Activated B cell treated with CpG ODN at 0.5 μM for 24 hours (primary cell): ENCODE results near the gene AVPR2. TPM values are rescaled to one million over a fixed set of nuclear protein-coding genes. Genes with fewer than 3 reads are reported as not detected.

Experiments used
- ATAC-seq: fragments of 200-7000 bp; cut with Tn5 transposase; one replicate; pipeline ENCODE4 v1.10.0; 2021; ENCODE audit warnings: low read depth, mild to moderate bottlenecking, moderate library complexity
- CTCF ChIA-PET: fragments of 350-600 bp; sonication (Branson Sonifier 250); formaldehyde crosslinking; loops from one replicate; lab custom pipeline; 2021; ENCODE audit warnings: antibody characterized with exemption; lab: Charles Lee
- POLR2A ChIA-PET: fragments of 350-600 bp; sonication (Branson Sonifier 250); formaldehyde crosslinking; loops from one replicate; lab custom pipeline; 2021; ENCODE audit warnings: antibody characterized with exemption; lab: Charles Lee
- DNase-seq: peaks from one replicate; pipeline ENCODE4 v3.0.0; 2022
- H3K27ac Mint-ChIP-seq: one replicate; pipeline ENCODE4 v1.8.0; 2020; ENCODE audit warnings: mixed read lengths
- H3K27me3 Mint-ChIP-seq: one replicate; pipeline ENCODE4 v1.8.0; 2021; ENCODE audit warnings: mixed read lengths
- H3K36me3 Mint-ChIP-seq: one replicate; pipeline ENCODE4 v1.8.0; 2021; ENCODE audit warnings: low read depth, mixed read lengths
- H3K4me1 Mint-ChIP-seq: one replicate; pipeline ENCODE4 v1.8.0; 2021; ENCODE audit warnings: mixed read lengths
- H3K4me3 Mint-ChIP-seq: one replicate; pipeline ENCODE4 v1.8.0; 2020; ENCODE audit warnings: mild to moderate bottlenecking, mixed read lengths
- H3K9me3 Mint-ChIP-seq: one replicate; pipeline ENCODE4 v1.8.0; 2020; ENCODE audit warnings: mixed read lengths
- intact Hi-C: fragments of 100-400 bp; cut with micrococcal nuclease; formaldehyde crosslinking; loops from one replicate; pipeline ENCODE4 v1.15.1; 2024
- total RNA-seq: library from RNA; stranded (reverse); gene quantifications from 2 replicates; pipeline ENCODE4 v1.2.3, GENCODE V29; 2022
- TF ChIP-seq, protein P1 (sequence below): fragments of 200-600 bp; IDR thresholded peaks from one replicate; pipeline ENCODE4 v1.8.0; 2022; ENCODE audit warnings: antibody characterized with exemption, mild to moderate bottlenecking

Gene AVPR2
- total RNA-seq, 1 donor from 2014 or later = not detected

DNA sequence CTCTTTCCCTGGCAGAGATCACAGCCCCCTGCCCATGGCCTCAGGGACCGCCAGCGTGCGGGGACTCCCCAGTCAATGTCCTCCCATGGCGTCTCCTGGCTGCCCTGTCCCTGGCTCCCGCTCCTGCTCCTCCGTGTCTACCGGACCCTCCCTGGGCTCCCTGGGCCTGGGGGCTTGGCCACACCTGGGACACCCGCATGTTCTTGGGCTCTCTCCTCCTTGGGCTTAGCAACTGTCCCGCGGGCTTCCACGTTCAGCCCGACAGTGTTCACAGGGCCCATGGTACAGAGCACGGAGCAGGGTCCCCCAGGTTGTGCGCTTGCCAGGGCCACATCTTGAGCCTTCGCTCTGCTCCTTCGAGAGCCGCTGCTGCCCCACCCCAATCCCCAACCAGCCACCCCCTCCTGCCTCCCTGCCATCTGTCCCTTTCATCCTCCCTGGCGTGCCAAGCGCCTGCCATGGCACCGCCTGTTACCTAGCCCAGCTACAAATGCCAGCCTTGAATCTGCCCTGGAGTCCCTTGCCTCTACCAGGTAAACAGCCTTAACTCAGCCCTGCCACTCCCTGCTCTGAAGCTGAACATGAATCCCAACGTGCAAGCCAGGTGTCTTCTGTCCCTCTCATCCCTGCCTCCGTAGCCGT, 3.9 kb downstream of the AVPR2 start:
- DNase-seq (no peak), ATAC-seq (no peak)
- TF ChIP-seq, protein P1, sequence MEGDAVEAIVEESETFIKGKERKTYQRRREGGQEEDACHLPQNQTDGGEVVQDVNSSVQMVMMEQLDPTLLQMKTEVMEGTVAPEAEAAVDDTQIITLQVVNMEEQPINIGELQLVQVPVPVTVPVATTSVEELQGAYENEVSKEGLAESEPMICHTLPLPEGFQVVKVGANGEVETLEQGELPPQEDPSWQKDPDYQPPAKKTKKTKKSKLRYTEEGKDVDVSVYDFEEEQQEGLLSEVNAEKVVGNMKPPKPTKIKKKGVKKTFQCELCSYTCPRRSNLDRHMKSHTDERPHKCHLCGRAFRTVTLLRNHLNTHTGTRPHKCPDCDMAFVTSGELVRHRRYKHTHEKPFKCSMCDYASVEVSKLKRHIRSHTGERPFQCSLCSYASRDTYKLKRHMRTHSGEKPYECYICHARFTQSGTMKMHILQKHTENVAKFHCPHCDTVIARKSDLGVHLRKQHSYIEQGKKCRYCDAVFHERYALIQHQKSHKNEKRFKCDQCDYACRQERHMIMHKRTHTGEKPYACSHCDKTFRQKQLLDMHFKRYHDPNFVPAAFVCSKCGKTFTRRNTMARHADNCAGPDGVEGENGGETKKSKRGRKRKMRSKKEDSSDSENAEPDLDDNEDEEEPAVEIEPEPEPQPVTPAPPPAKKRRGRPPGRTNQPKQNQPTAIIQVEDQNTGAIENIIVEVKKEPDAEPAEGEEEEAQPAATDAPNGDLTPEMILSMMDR = no peak
- no peaks in the 10 kb centered on the region for H3K27me3 Mint-ChIP-seq
- POLR2A ChIA-PET = interaction anchor here (1.0 to 1.2 kb wide), 3 partner anchors 15 to 149 kb away, joined by 3 read pairs; no protein-coding TSS in a partner anchor
- no peak overlapping the region for H3K27ac Mint-ChIP-seq
- peaks cover 18% of the 10 kb centered on the region for H3K36me3 Mint-ChIP-seq
- H3K4me3 Mint-ChIP-seq = no peak overlapping the region
- H3K9me3 Mint-ChIP-seq = no peaks in the 10 kb centered on the region
- CTCF ChIA-PET = no interaction called here
- H3K4me1 Mint-ChIP-seq = peaks cover 15% of the 10 kb centered on the region
- intact Hi-C loops = no loop called here

DNA sequence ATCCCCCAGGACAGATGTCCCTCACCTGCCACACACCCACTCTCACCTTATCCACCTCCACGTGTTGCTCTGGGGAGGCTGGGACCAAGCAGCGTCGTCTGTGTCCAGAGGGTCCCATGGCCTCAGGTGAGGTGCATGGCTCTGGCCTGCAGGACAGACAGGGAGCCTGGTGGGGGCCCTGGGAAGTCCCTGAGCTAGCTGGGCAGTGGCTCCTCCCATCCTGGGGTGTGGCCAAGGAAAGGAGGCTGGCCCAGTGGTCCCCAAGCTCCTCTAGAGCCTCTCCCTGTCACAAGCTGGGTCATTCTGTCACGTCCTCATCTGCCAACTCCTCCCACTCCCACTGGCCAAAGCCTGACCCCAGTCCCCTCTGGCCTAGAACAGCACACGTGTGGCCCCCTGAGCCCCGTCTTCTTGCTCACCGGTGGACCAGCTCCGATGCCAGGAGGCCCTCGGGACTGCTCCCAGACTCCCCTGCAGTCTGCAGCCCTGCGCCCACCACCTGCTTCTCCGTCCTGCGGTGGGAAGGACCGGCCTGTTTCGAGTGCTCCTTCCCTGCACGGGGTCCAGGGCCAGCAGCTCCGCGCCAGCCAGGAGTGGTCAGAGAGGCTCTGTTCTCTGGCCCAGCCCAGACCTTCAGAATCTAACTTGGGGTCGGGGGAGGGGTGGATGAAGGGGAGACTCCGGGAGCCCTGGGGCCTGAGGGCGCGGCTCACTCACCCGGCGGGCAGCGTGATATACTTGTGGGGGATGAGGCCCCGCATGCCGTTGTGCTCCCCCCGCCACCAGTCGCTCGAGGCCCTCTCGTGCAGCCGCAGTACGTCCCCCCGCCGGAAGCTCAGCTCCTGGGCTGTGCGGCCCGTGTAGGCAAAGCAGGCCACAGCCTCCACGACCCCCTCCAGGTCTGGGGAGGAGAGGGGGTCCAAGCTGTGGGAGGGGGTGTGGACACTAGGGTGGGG, 4.8 kb downstream of the AVPR2 start:
- Mint-ChIP-seq H3K9me3 (no peaks in the 10 kb centered on the region), H3K4me3 (no peak overlapping the region), H3K4me1 (peaks cover 5% of the 10 kb centered on the region), H3K36me3 (peaks cover 22% of the 10 kb centered on the region), H3K27ac (no peak overlapping the region), H3K27me3 (no peaks in the 10 kb centered on the region)
- CTCF ChIA-PET = no interaction called here
- ATAC-seq = peak; percentile 56
- DNase-seq = no peak
- intact Hi-C loops = no loop called here
- TF ChIP-seq, protein P1 = no peak
- POLR2A ChIA-PET = interaction anchor here (1.0 to 1.2 kb wide), 2 partner anchors 14 to 16 kb away, joined by 3 read pairs; no protein-coding TSS in a partner anchor

DNA sequence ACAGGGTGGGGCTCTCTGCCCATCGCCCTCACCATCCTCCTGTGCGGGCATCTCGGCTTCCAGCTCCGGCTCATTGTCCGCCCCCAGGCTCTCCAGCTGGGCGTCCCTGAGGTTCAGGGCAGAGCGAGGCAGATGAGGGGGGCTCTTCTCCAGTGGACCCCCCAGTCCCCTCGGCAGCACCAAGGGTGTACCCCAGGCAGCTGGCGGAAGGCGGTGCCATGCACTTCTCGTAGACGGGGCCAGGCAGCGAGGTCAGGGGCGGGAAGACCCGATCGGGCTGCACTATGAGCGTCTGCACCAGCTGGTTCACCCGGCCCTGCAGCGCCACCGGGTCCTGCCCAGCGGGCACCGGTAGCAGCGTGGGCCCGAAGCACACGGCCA, 5.5 kb downstream of the AVPR2 start:
- TF ChIP-seq, protein P1 = no peak
- ChIA-PET CTCF (no interaction called here), POLR2A (interaction anchor here (1.5 kb wide), 1 partner anchor 13 kb away, joined by 5 read pairs; no protein-coding TSS in a partner anchor)
- intact Hi-C loops = no loop called here
- H3K27me3 Mint-ChIP-seq = no peaks in the 10 kb centered on the region
- no peak overlapping the region for H3K27ac Mint-ChIP-seq
- H3K36me3 Mint-ChIP-seq = peaks cover 28% of the 10 kb centered on the region
- DNase-seq = no peak
- H3K4me3 Mint-ChIP-seq = no peak overlapping the region
- no peaks in the 10 kb centered on the region for H3K9me3 Mint-ChIP-seq
- H3K4me1 Mint-ChIP-seq = peaks cover 1% of the 10 kb centered on the region
- ATAC-seq = no peak

DNA sequence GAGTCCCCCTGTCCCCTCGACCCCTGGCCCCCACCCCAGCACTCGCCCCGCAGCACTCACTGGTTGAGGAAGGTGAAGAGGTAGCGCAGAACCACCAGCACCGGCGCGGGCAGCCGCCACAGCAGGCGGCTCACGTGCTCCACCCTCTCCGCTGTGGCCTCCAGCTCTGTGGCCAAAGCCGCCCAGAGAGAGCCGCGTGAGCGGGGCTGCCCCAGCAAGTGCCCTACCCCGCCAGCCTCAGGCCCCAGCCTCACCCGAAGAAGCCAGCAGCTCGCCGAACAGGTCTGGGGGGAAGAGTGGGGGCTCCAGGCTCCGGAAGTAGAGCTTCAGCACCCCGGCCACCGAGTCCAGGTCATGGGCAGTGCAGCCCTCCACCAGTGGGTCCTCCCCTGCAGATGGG, 6.0 kb downstream of the AVPR2 start:
- ChIA-PET CTCF (interaction anchor here (1.1 kb wide), 1 partner anchor 37 kb away, joined by 3 read pairs; no protein-coding TSS in a partner anchor), POLR2A (interaction anchor here (0.6 to 1.5 kb wide), 4 partner anchors 13 to 953 kb away, joined by 3 to 7 read pairs (median 6); partner anchors contain the start of gene ARHGAP4)
- DNase-seq (no peak), ATAC-seq (no peak)
- Mint-ChIP-seq H3K27ac (no peak overlapping the region), H3K36me3 (peaks cover 31% of the 10 kb centered on the region), H3K4me3 (no peak overlapping the region), H3K4me1 (no peaks in the 10 kb centered on the region), H3K9me3 (no peaks in the 10 kb centered on the region), H3K27me3 (no peaks in the 10 kb centered on the region)
- TF ChIP-seq, protein P1 = no peak
- intact Hi-C loops = no loop called here

DNA sequence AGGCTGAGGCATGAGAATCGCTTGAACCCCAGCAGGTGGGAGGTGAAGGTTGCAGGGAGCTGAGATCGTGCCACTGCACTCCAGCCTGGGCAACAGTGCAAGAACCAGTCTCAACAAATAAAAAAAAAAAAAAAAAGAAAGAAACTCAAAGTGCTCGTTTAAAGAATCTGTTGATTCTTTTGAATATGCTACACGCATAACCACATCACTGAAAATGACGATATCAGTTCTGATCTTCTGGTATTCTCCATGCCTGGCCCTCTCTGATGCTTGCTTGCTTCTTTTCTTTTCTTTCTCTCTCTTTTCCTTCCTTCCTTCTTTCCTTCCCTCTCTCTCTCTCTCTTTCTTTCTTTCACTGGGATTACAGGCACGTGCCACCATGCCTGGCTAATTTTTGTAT, 7.3 kb downstream of the AVPR2 start:
- no peak overlapping the region for H3K4me3 Mint-ChIP-seq
- no peaks in the 10 kb centered on the region for H3K9me3 Mint-ChIP-seq
- H3K4me1 Mint-ChIP-seq = no peaks in the 10 kb centered on the region
- CTCF ChIA-PET = no interaction called here
- peaks cover 40% of the 10 kb centered on the region for H3K36me3 Mint-ChIP-seq
- H3K27ac Mint-ChIP-seq = peak overlapping the region; percentile 12
- no peaks in the 10 kb centered on the region for H3K27me3 Mint-ChIP-seq
- TF ChIP-seq, protein P1 = no peak
- ATAC-seq = no peak
- POLR2A ChIA-PET = interaction anchor here (1.0 kb wide), 1 partner anchor 15 kb away, joined by 6 read pairs; the partner anchor contains the start of gene ARHGAP4
- intact Hi-C loops = no loop called here
- DNase-seq = no peak
